ENCODE results near the gene CAMSAP1.

Gene CAMSAP1

GRCh38 chr9:135907006-135907430 is 328 bp downstream of the CAMSAP1 start:
- peaks cover 14 to 33% of the 10 kb centered on the region in 2 experiments for H3K36me3 ChIP-seq (ENCODE audit: control insufficient read depth in 1 of 2, insufficient read depth in 2 of 2, low read depth in 1 of 2, low read length in 2 of 2)
- H2AK5ac ChIP-seq (ENCODE audit: low read length, severe bottlenecking): no peak overlapping the region
- H2BK15ac ChIP-seq (ENCODE audit: low read depth, poor library complexity, severe bottlenecking): peak overlapping the region; percentile 61
- peak; percentile 44 for DNase-seq
- WGBS: 0% methylated on average over 23 of the region's 69 CpGs
- peak overlapping the region; percentile 42 for H2AFZ ChIP-seq (ENCODE audit: low read depth, low read length)
- peaks cover 9% of the 10 kb centered on the region for H3K9me3 ChIP-seq (ENCODE audit: control insufficient read depth, low read length)
- H3K14ac ChIP-seq (ENCODE audit: low read length in 2 of 2): no peak overlapping the region
- peak overlapping the region; percentile 54 for H4K91ac ChIP-seq (ENCODE audit: low read length)
- no peak overlapping the region for H4K8ac ChIP-seq (ENCODE audit: low read length)
- H2BK120ac ChIP-seq (ENCODE audit: low read depth, low read length): no peak overlapping the region
- H3K4me1 ChIP-seq (ENCODE audit: control insufficient read depth, insufficient read depth, low read depth, low read length): peaks cover 20% of the 10 kb centered on the region
- no peaks in the 10 kb centered on the region for H3K27me3 ChIP-seq (ENCODE audit: control insufficient read depth in 1 of 2, insufficient read depth in 1 of 2, low read length in 2 of 2)
- H3K27ac ChIP-seq (ENCODE audit: low read length, poor library complexity, severe bottlenecking): no peak overlapping the region
- H3K18ac ChIP-seq (ENCODE audit: low read depth in 1 of 2, low read length in 2 of 2): peak overlapping the region; percentile 70 to 96
- H3K9ac ChIP-seq (ENCODE audit: low read length): no peak overlapping the region
- peak overlapping the region in 1 of 2 experiments; percentile 80 for H3K4ac ChIP-seq (ENCODE audit: low read depth in 1 of 2, low read length in 2 of 2)
- no peak overlapping the region for H2BK5ac ChIP-seq (ENCODE audit: low read depth, low read length, poor library complexity, severe bottlenecking)
- H3K23ac ChIP-seq (ENCODE audit: low read length in 2 of 2): peak overlapping the region in 1 of 2 experiments; percentile 23
- peak overlapping the region; percentile 53 to 86 for H3K4me3 ChIP-seq (ENCODE audit: insufficient read depth in 1 of 2, low read depth in 1 of 2, low read length in 2 of 2)
- peaks cover 22% of the 10 kb centered on the region for H3K79me1 ChIP-seq (replicated peaks; ENCODE audit: low read length, poor library complexity, severe bottlenecking)
- H3K4me2 ChIP-seq (ENCODE audit: low read length, poor library complexity, severe bottlenecking): no peak overlapping the region
- no peak overlapping the region for H2BK12ac ChIP-seq (ENCODE audit: low read length in 2 of 2)

DNA sequence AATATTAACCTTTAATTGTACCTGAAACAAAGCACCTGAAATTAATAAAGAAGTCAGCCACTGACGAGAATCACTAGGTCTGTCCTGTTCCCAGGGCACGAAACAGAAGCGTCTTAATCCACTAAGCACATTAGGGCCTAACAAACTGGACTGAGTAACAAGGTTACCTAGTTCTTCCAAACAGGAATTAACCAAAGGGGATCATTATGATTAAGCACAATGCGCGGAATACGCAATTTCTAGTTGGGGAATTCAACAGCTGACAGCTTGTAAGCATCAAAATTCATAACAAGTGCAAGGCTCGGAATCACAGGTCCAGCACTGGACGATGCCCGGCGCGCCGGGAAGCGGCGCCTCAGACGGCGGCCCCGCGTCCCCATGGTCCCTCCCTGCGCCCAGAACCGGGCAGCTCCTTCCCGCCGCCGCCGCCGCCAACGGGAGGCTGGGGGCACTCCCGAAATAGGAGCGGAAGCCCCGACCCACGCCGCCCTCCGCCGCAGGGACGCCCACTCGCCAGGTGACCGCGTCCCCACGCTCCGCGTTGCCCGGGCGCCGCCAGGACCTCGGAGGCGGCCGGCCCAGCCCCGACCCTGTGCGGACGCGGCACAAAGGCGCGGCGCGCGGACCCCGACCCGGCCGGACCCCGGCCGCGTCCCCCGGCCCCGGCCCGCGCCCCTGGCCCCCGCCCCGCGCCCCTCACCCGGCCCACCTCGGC is 898 bp downstream of the CAMSAP1 start:
- H3K9me3 ChIP-seq (ENCODE audit: control insufficient read depth, low read length): peaks cover 9% of the 10 kb centered on the region
- H2BK15ac ChIP-seq (ENCODE audit: low read depth, poor library complexity, severe bottlenecking): no peak overlapping the region
- no peak overlapping the region for H2BK120ac ChIP-seq (ENCODE audit: low read depth, low read length)
- H3K4me1 ChIP-seq (ENCODE audit: control insufficient read depth, insufficient read depth, low read depth, low read length): peaks cover 20% of the 10 kb centered on the region
- H3K4me3 ChIP-seq (ENCODE audit: insufficient read depth in 1 of 2, low read depth in 1 of 2, low read length in 2 of 2): peak overlapping the region; percentile 82 to 86
- H3K4ac ChIP-seq (ENCODE audit: low read depth in 1 of 2, low read length in 2 of 2): peak overlapping the region; percentile 50 to 69
- H4K8ac ChIP-seq (ENCODE audit: low read length): peak overlapping the region; percentile 16
- H3K18ac ChIP-seq (ENCODE audit: low read depth in 1 of 2, low read length in 2 of 2): peak overlapping the region in 1 of 2 experiments; percentile 96
- H3K27ac ChIP-seq (ENCODE audit: low read length, poor library complexity, severe bottlenecking): no peak overlapping the region
- DNase-seq: peak; percentile 67
- H3K27me3 ChIP-seq (ENCODE audit: control insufficient read depth in 1 of 2, insufficient read depth in 1 of 2, low read length in 2 of 2): no peaks in the 10 kb centered on the region
- no peak overlapping the region for H2BK12ac ChIP-seq (ENCODE audit: low read length in 2 of 2)
- peaks cover 17% of the 10 kb centered on the region for H3K79me1 ChIP-seq (replicated peaks; ENCODE audit: low read length, poor library complexity, severe bottlenecking)
- H3K23ac ChIP-seq (ENCODE audit: low read length in 2 of 2): no peak overlapping the region
- no peak overlapping the region for H2BK5ac ChIP-seq (ENCODE audit: low read depth, low read length, poor library complexity, severe bottlenecking)
- H2AFZ ChIP-seq (ENCODE audit: low read depth, low read length): no peak overlapping the region
- WGBS: 2% methylated on average over 34 of the region's 70 CpGs
- peak overlapping the region; percentile 76 for H3K4me2 ChIP-seq (ENCODE audit: low read length, poor library complexity, severe bottlenecking)
- H3K9ac ChIP-seq (ENCODE audit: low read length): peak overlapping the region; percentile 64
- H3K36me3 ChIP-seq (ENCODE audit: control insufficient read depth in 1 of 2, insufficient read depth in 2 of 2, low read depth in 1 of 2, low read length in 2 of 2): peaks cover 9 to 28% of the 10 kb centered on the region in 2 experiments
- peak overlapping the region in 1 of 2 experiments; percentile 91 for H3K14ac ChIP-seq (ENCODE audit: low read length in 2 of 2)
- no peak overlapping the region for H2AK5ac ChIP-seq (ENCODE audit: low read length, severe bottlenecking)
- no peak overlapping the region for H4K91ac ChIP-seq (ENCODE audit: low read length)

GRCh38 chr9:135905380-135906258 is 1.7 kb downstream of the CAMSAP1 start:
- no peaks in the 10 kb centered on the region for H3K27me3 ChIP-seq (ENCODE audit: control insufficient read depth in 1 of 2, insufficient read depth in 1 of 2, low read length in 2 of 2)
- peak overlapping the region; percentile 64 for H3K9ac ChIP-seq (ENCODE audit: low read length)
- H3K4me1 ChIP-seq (ENCODE audit: control insufficient read depth, insufficient read depth, low read depth, low read length): peaks cover 23% of the 10 kb centered on the region
- H2BK120ac ChIP-seq (ENCODE audit: low read depth, low read length): no peak overlapping the region
- H3K4me3 ChIP-seq (ENCODE audit: insufficient read depth in 1 of 2, low read depth in 1 of 2, low read length in 2 of 2): peak overlapping the region in 1 of 2 experiments; percentile 82
- H3K4me2 ChIP-seq (ENCODE audit: low read length, poor library complexity, severe bottlenecking): peak overlapping the region; percentile 76
- no peak overlapping the region for H2AFZ ChIP-seq (ENCODE audit: low read depth, low read length)
- no peak overlapping the region for H2BK5ac ChIP-seq (ENCODE audit: low read depth, low read length, poor library complexity, severe bottlenecking)
- no peak overlapping the region for H3K27ac ChIP-seq (ENCODE audit: low read length, poor library complexity, severe bottlenecking)
- peaks cover 2% of the 10 kb centered on the region for H3K9me3 ChIP-seq (ENCODE audit: control insufficient read depth, low read length)
- H3K4ac ChIP-seq (ENCODE audit: low read depth in 1 of 2, low read length in 2 of 2): no peak overlapping the region
- no peak overlapping the region for H3K23ac ChIP-seq (ENCODE audit: low read length in 2 of 2)
- 70% methylated on average over 23 of the region's 23 CpGs for WGBS
- H2AK5ac ChIP-seq (ENCODE audit: low read length, severe bottlenecking): no peak overlapping the region
- peaks cover under 1 to 19% of the 10 kb centered on the region in 2 experiments for H3K36me3 ChIP-seq (ENCODE audit: control insufficient read depth in 1 of 2, insufficient read depth in 2 of 2, low read depth in 1 of 2, low read length in 2 of 2)
- H4K91ac ChIP-seq (ENCODE audit: low read length): no peak overlapping the region
- no peak overlapping the region for H2BK15ac ChIP-seq (ENCODE audit: low read depth, poor library complexity, severe bottlenecking)
- DNase-seq: peak; percentile 69
- no peak overlapping the region for H2BK12ac ChIP-seq (ENCODE audit: low read length in 2 of 2)
- no peak overlapping the region for H3K14ac ChIP-seq (ENCODE audit: low read length in 2 of 2)
- no peak overlapping the region for H3K18ac ChIP-seq (ENCODE audit: low read depth in 1 of 2, low read length in 2 of 2)
- H3K79me1 ChIP-seq (replicated peaks; ENCODE audit: low read length, poor library complexity, severe bottlenecking): peaks cover 10% of the 10 kb centered on the region
- no peak overlapping the region for H4K8ac ChIP-seq (ENCODE audit: low read length)
